Measurements from ENCODE around the gene ATP8A1. TPM values are rescaled to one million over a fixed set of nuclear protein-coding genes. Genes with fewer than 3 reads are reported as not detected.

ATP8A1 gene
- total RNA-seq, 1 donor = 26.9 TPM

GRCh38 chr4:42628740-42629139, 28.2 kb downstream of the ATP8A1 start:
- no peak for DNase-seq (ENCODE audit: low read depth in 2 of 3, low spot score in 2 of 3)

GRCh38 chr4:42627885-42628646, 28.8 kb downstream of the ATP8A1 start:
- DNase-seq (ENCODE audit: low read depth in 2 of 3, low spot score in 2 of 3) = peak in 1 of 3 donors; percentile 13

- DNase-seq (ENCODE audit: low read depth in 2 of 3, low spot score in 2 of 3) = no peak
These were observed 30.2 kb downstream of the ATP8A1 start for GRCh38 chr4:42626629-42627146.

- no peak for DNase-seq (ENCODE audit: low read depth in 2 of 3, low spot score in 2 of 3)
These were observed 31.6 kb downstream of the ATP8A1 start for GRCh38 chr4:42625329-42625728.

GRCh38 chr4:42624551-42624950, 32.4 kb downstream of the ATP8A1 start:
- no peak for DNase-seq (ENCODE audit: low read depth in 2 of 3, low spot score in 2 of 3)

- no peak for DNase-seq (ENCODE audit: low read depth in 2 of 3, low spot score in 2 of 3)
These were observed 38.9 kb downstream of the ATP8A1 start for GRCh38 chr4:42618023-42618422.

GRCh38 chr4:42617030-42617429, 39.9 kb downstream of the ATP8A1 start:
- no peak for DNase-seq (ENCODE audit: low read depth in 2 of 3, low spot score in 2 of 3)

- DNase-seq (ENCODE audit: low read depth in 2 of 3, low spot score in 2 of 3) = no peak
These were observed 40.3 kb downstream of the ATP8A1 start for GRCh38 chr4:42616572-42616971.

GRCh38 chr4:42615131-42615763, 41.7 kb downstream of the ATP8A1 start:
- no peak for DNase-seq (ENCODE audit: low read depth in 2 of 3, low spot score in 2 of 3)

- DNase-seq (ENCODE audit: low read depth in 2 of 3, low spot score in 2 of 3) = no peak
These were observed 44.0 kb downstream of the ATP8A1 start for GRCh38 chr4:42612898-42613297.

- no peak for DNase-seq (ENCODE audit: low read depth in 2 of 3, low spot score in 2 of 3)
These were observed 46.0 kb downstream of the ATP8A1 start for GRCh38 chr4:42610941-42611340.

GRCh38 chr4:42609051-42609450, 47.9 kb downstream of the ATP8A1 start:
- DNase-seq (ENCODE audit: low read depth in 2 of 3, low spot score in 2 of 3) = no peak

- DNase-seq (ENCODE audit: low read depth in 2 of 3, low spot score in 2 of 3) = no peak
These were observed 48.4 kb downstream of the ATP8A1 start for GRCh38 chr4:42608551-42608950.

GRCh38 chr4:42607011-42607726, 49.7 kb downstream of the ATP8A1 start:
- DNase-seq (ENCODE audit: low read depth in 2 of 3, low spot score in 2 of 3) = no peak

- no peak for DNase-seq (ENCODE audit: low read depth in 2 of 3, low spot score in 2 of 3)
These were observed 51.6 kb downstream of the ATP8A1 start for GRCh38 chr4:42605264-42605663.

GRCh38 chr4:42603862-42604261, 53.0 kb downstream of the ATP8A1 start:
- DNase-seq (ENCODE audit: low read depth in 2 of 3, low spot score in 2 of 3) = no peak

GRCh38 chr4:42600578-42600977, 56.3 kb downstream of the ATP8A1 start:
- peak in 1 of 3 donors; percentile 46 for DNase-seq (ENCODE audit: low read depth in 2 of 3, low spot score in 2 of 3)

- no peak for DNase-seq (ENCODE audit: low read depth in 2 of 3, low spot score in 2 of 3)
These were observed 60.0 kb downstream of the ATP8A1 start for GRCh38 chr4:42596918-42597317.

GRCh38 chr4:42594888-42595287, 62.0 kb downstream of the ATP8A1 start:
- DNase-seq (ENCODE audit: low read depth in 2 of 3, low spot score in 2 of 3) = no peak

- peak in 2 of 3 donors; percentile 29 to 66 for DNase-seq (ENCODE audit: low read depth in 2 of 3, low spot score in 2 of 3)
These were observed 68.0 kb downstream of the ATP8A1 start for GRCh38 chr4:42588909-42589308.

- no peak for DNase-seq (ENCODE audit: low read depth in 2 of 3, low spot score in 2 of 3)
These were observed 70.1 kb downstream of the ATP8A1 start for GRCh38 chr4:42586775-42587174.
